Heart left ventricle (tissue), 16 donors: ENCODE results near the gene UCMA. TPM values are rescaled to one million over a fixed set of nuclear protein-coding genes. Genes with fewer than 3 reads are reported as not detected.

Source experiments
- ATAC-seq, 4 donors: fragments of 200-7000 bp; cut with Tn5 transposase; one replicate each; pipeline ENCODE4 v1.9.1; 2020 to 2022; ENCODE audit warnings: moderate library complexity in 4 of 4, mild to moderate bottlenecking in 3 of 4, moderate number of reproducible peaks in 1 of 4
- DNase-seq, 5 donors: peaks; one replicate each; pipeline ENCODE4 v3.0.0-alpha.2; 2020
- H3K27ac ChIP-seq, 12 donors: fragments of 200-600 bp; sonication (generic) in 4 of 12; one replicate each; pipeline versions ENCODE4 v1.5.0 to v1.8.0; 2016 to 2022; ENCODE audit warnings: mild to moderate bottlenecking in 2 of 12
- H3K27me3 ChIP-seq, 9 donors: fragments of 200-600 bp; sonication (generic) in 2 of 9; one replicate each; pipeline versions ENCODE4 v1.5.1 to v1.8.0; 2016 to 2022; ENCODE audit warnings: mild to moderate bottlenecking in 3 of 9
- H3K36me3 ChIP-seq, 9 donors: fragments of 200-600 bp; sonication (generic) in 2 of 9; one replicate each; pipeline versions ENCODE4 v1.5.0 to v1.8.0; 2018 to 2022; ENCODE audit warnings: mild to moderate bottlenecking in 2 of 9
- H3K4me1 ChIP-seq, 12 donors: fragments of 200-600 bp; sonication (generic) in 4 of 12; one replicate each; pipeline versions ENCODE4 v1.5.0 to v1.8.0; 2016 to 2022; ENCODE audit warnings: mild to moderate bottlenecking in 3 of 12
- H3K4me3 ChIP-seq, 12 donors: fragments of 200-600 bp; sonication (generic) in 4 of 12; one replicate each; pipeline versions ENCODE4 v1.5.0 to v1.8.0; 2017 to 2022; ENCODE audit warnings: mild to moderate bottlenecking in 9 of 12, moderate library complexity in 4 of 12
- H3K9me3 ChIP-seq, 12 donors: fragments of 200-600 bp; sonication (generic) in 4 of 12; one replicate each; pipeline versions ENCODE4 v1.5.0 to v1.8.0; 2016 to 2022; ENCODE audit warnings: mild to moderate bottlenecking in 1 of 12
- CTCF ChIP-seq, 12 donors: fragments of 200-600 bp; sonication (generic) in 4 of 12; IDR thresholded peaks; one replicate each; pipeline versions ENCODE4 v1.5.0 to v1.8.0; 2018 to 2022; ENCODE audit warnings: antibody characterized with exemption in 12 of 12, mild to moderate bottlenecking in 5 of 12
- POLR2A ChIP-seq, 2 donors: fragments of 450-650 bp; IDR thresholded peaks; one replicate each; pipeline ENCODE4 v1.6.1; 2017; ENCODE audit warnings: antibody characterized with exemption in 2 of 2, mild to moderate bottlenecking in 2 of 2, moderate library complexity in 2 of 2
- WGBS, 4 donors: extraction: QIAGEN DNeasy Blood & Tissue Kit in 2 of 4; methylation state at CpG; one replicate each; pipeline versions ENCODE4 v1.1.5 to v1.1.7; 2013 to 2018; 5-methylcytosine and 5-hydroxymethylcytosine counted together
- intact Hi-C, 10 donors: fragments of 100-400 bp; cut with DNase I; formaldehyde crosslinking; loops; one replicate each; pipeline versions ENCODE4 v1.11.1 to v1.14.2; 2022
- polyA plus RNA-seq, 2 donors: library from polyadenylated mRNA; stranded (reverse); fragments of 200-250 nt; gene quantifications; one replicate each; pipeline ENCODE4 v1.2.3, GENCODE V29; 2013
- total RNA-seq, 9 donors: library from RNA; depleted of rRNA in 2 of 9; stranded (reverse); fragments of >200 nt in 2 of 9; fragmentation: NEBNext Ultra II Directional in 3 of 9; extraction: Animal tissue kit (Norgen Biotek cat#: 25700) in 3 of 9; gene quantifications; one replicate each; pipeline versions ENCODE4 v1.1.0 to v1.2.4, GENCODE V29; 2016 to 2023
- donor health status: ischemic (EF 13 %, LVEDD 7.1; RV severe dilation, severe dysfunction).
- donor health status: healthy with polysubstance abuse.
- donor health status: DM: no; HTN: yes; CAD: no.
- donor health status: DM: no; HTN: no; CAD: no.
- donor health status: ischemic (EF 25% LVEDD 6.9; RV normal size, moderate dysfunction).
- donor health status: ischemic (EF 25% LVEDD 5.7; RV mildly dilated, moderate dysfunction).
- donor health status: healthy.
- donor health status: DM: yes; HTN: yes; CAD: no.
- donor health status: ischemic (EF 35%, LVEDD 5.7; RV mildly dilated, moderate dysfunction).
- donor health status: nonischemic (EF 11% LVEDD 7.7; RV severe dilation, severe dysfunction).
- donor health status: DM: yes; HTN: yes; CAD: no.
- donor health status: PGD.
- donor health status: ischemic (EF 29% LVEDD 5.4; RV normal size, mild dysfunction).
- donor health status: nonischemic (EF 23%, LVEDD 6.1; RV moderate dilation, normal function).

UCMA gene
- total and polyA plus RNA-seq, 11 donors, result 0.38 TPM; not detected in 10

- Histone ChIP-seq H3K4me3 (no peak overlapping the region), H3K27ac (no peak overlapping the region), H3K4me1 (no peaks in the 10 kb centered on the region), H3K27me3 (no peaks in the 10 kb centered on the region), H3K9me3 (no peaks in the 10 kb centered on the region), H3K36me3 (no peaks in the 10 kb centered on the region)
- no peak for ATAC-seq
- no peak for DNase-seq
- 95 to 98% (median 97%) methylated on average over 6 of the region's 6 CpGs for WGBS, 4 donors
- intact Hi-C loops, result no loop called here
- TF ChIP-seq POLR2A (IDR thresholded peaks at IDR 0.05), result no peak
- no peak for TF ChIP-seq CTCF (IDR thresholded peaks at IDR 0.05)
Observed at GRCh38 chr10:13195016-13195415, 39.2 kb downstream of the UCMA start.

- no peak for DNase-seq
- 85 to 91% (median 88%) methylated on average over 7 of the region's 7 CpGs for WGBS, 4 donors
- Histone ChIP-seq H3K9me3 (no peaks in the 10 kb centered on the region), H3K36me3 (no peaks in the 10 kb centered on the region), H3K4me3 (no peak overlapping the region), H3K4me1 (no peaks in the 10 kb centered on the region), H3K27me3 (no peaks in the 10 kb centered on the region), H3K27ac (no peak overlapping the region)
- ATAC-seq, result no peak
- TF ChIP-seq CTCF (IDR thresholded peaks at IDR 0.05), result no peak
- no peak for TF ChIP-seq POLR2A (IDR thresholded peaks at IDR 0.05)
- intact Hi-C loops, result no loop called here
Observed at GRCh38 chr10:13193637-13194036, 40.5 kb downstream of the UCMA start.

- intact Hi-C loops, result no loop called here
Observed at GRCh38 chr10:13191362-13191761, 42.8 kb downstream of the UCMA start.

GRCh38 chr10:13190816-13191215 lies 43.4 kb downstream of the UCMA start:
- no peaks in the 10 kb centered on the region for H3K36me3 ChIP-seq
- 85 to 92% (median 89%) methylated on average over 3 of the region's 3 CpGs for WGBS, 4 donors
- no peak for DNase-seq

More at GRCh38 chr10:13191362-13191761, 42.8 kb downstream of the UCMA start:
- H3K4me3 ChIP-seq, result no peak overlapping the region
- H3K4me1 ChIP-seq, result no peaks in the 10 kb centered on the region
- H3K27ac ChIP-seq, result no peak overlapping the region
- H3K9me3 ChIP-seq, result peaks cover 0 to 3% (median 0%) of the 10 kb centered on the region in 12 donors
- ATAC-seq (no peak), DNase-seq (no peak)
- TF ChIP-seq POLR2A (IDR thresholded peaks at IDR 0.05), result no peak
- no peak for TF ChIP-seq CTCF (IDR thresholded peaks at IDR 0.05)
- WGBS, 4 donors, result 95 to 99% (median 97%) methylated on average over 5 of the region's 5 CpGs
- H3K36me3 ChIP-seq, result no peaks in the 10 kb centered on the region
- no peaks in the 10 kb centered on the region for H3K27me3 ChIP-seq

More at GRCh38 chr10:13190816-13191215, 43.4 kb downstream of the UCMA start:
- Histone ChIP-seq H3K27ac (no peak overlapping the region), H3K27me3 (no peaks in the 10 kb centered on the region), H3K9me3 (peaks cover 0 to 3% (median 0%) of the 10 kb centered on the region in 12 donors), H3K4me1 (no peaks in the 10 kb centered on the region), H3K4me3 (no peak overlapping the region)
- no peak for TF ChIP-seq POLR2A (IDR thresholded peaks at IDR 0.05)
- no peak for TF ChIP-seq CTCF (IDR thresholded peaks at IDR 0.05)
- intact Hi-C loops, result no loop called here
- no peak for ATAC-seq
